Activated CD4-positive, alpha-beta T cell treated with anti-CD3 and anti-CD28 coated beads, Interleukin-2, Interleukin-4, amounts not matched to agents 100 ng/mL and 50 ng/mL, durations not matched to agents 16 hours and 8 hours (primary cell): Measurements from ENCODE around the gene RPH3AL.

Source experiments
- DNase-seq: peaks from one replicate; pipeline ENCODE4 v3.0.0-alpha.2; 2020; ENCODE audit warnings: low spot score

The RPH3AL gene

GRCh38 chr17:301681-302299 is 50.8 kb downstream of the RPH3AL start:
- DNase-seq, result no peak

GRCh38 chr17:300881-301280 is 51.7 kb downstream of the RPH3AL start:
- no peak for DNase-seq

- no peak for DNase-seq
Observed at GRCh38 chr17:299546-299945, 53.1 kb downstream of the RPH3AL start.

- no peak for DNase-seq
Observed at GRCh38 chr17:298791-299450, 53.7 kb downstream of the RPH3AL start.

- DNase-seq, result no peak
Observed at GRCh38 chr17:297758-298157, 54.8 kb downstream of the RPH3AL start.

GRCh38 chr17:296906-297690 is 55.5 kb downstream of the RPH3AL start:
- no peak for DNase-seq

GRCh38 chr17:296379-296778 is 56.2 kb downstream of the RPH3AL start:
- DNase-seq, result no peak

- DNase-seq, result no peak
Observed at GRCh38 chr17:292531-293382, 59.9 kb downstream of the RPH3AL start.

- no peak for DNase-seq
Observed at GRCh38 chr17:292016-292415, 60.6 kb downstream of the RPH3AL start.

GRCh38 chr17:291587-291986 is 61.0 kb downstream of the RPH3AL start:
- DNase-seq, result no peak

GRCh38 chr17:290626-291025 is 62.0 kb downstream of the RPH3AL start:
- DNase-seq, result no peak

- DNase-seq, result no peak
Observed at GRCh38 chr17:290121-290521, 62.5 kb downstream of the RPH3AL start.

- DNase-seq, result no peak
Observed at GRCh38 chr17:289409-289808, 63.2 kb downstream of the RPH3AL start.

GRCh38 chr17:288802-289356 is 63.7 kb downstream of the RPH3AL start:
- no peak for DNase-seq

- DNase-seq, result no peak
Observed at GRCh38 chr17:286571-286970, 66.0 kb downstream of the RPH3AL start.

GRCh38 chr17:285751-286422 is 66.7 kb downstream of the RPH3AL start:
- no peak for DNase-seq

GRCh38 chr17:284676-285355 is 67.8 kb downstream of the RPH3AL start:
- no peak for DNase-seq

GRCh38 chr17:283911-284675 is 68.5 kb downstream of the RPH3AL start:
- no peak for DNase-seq

- no peak for DNase-seq
Observed at GRCh38 chr17:282912-283882, 69.4 kb downstream of the RPH3AL start.
